Progenitor cell of endocrine pancreas (in vitro differentiated cells): ENCODE measurements around the gene HPSE. TPM values are rescaled to one million over a fixed set of nuclear protein-coding genes. Genes with fewer than 3 reads are reported as not detected.
A peak's percentile ranks its signal among the peaks of the same experiment; 100 is the strongest.

Experiments
- DNase-seq: peaks from one replicate; pipeline ENCODE4 v3.0.0; 2021; ENCODE audit warnings: low spot score; ENCODE audit not compliant: unreplicated experiment
- H3K27ac Mint-ChIP-seq: 2 replicates; pipeline ENCODE4 v1.8.0; 2021; ENCODE audit warnings: mild to moderate bottlenecking, moderate library complexity, mixed read lengths
- H3K27me3 Mint-ChIP-seq: 2 replicates; pipeline ENCODE4 v1.8.0; 2021; ENCODE audit warnings: mixed read lengths
- H3K36me3 Mint-ChIP-seq: 2 replicates; pipeline ENCODE4 v1.8.0; 2022; ENCODE audit warnings: mixed read lengths; ENCODE audit not compliant: insufficient read depth
- H3K4me1 Mint-ChIP-seq: 2 replicates; pipeline ENCODE4 v1.8.0; 2021; ENCODE audit warnings: low read depth, mixed read lengths
- H3K4me3 Mint-ChIP-seq: 2 replicates; pipeline ENCODE4 v1.8.0; 2021; ENCODE audit warnings: low read depth, mild to moderate bottlenecking, moderate library complexity, mixed read lengths
- H3K9me3 Mint-ChIP-seq: 2 replicates; pipeline ENCODE4 v1.8.0; 2021; ENCODE audit warnings: low read depth, mixed read lengths
- total RNA-seq: library from RNA; stranded (reverse); gene quantifications from 2 replicates; pipeline ENCODE4 v1.2.1, GENCODE V29; 2021
- TF ChIP-seq, protein P1 (sequence below): fragments of 200-600 bp; sonication (generic); IDR thresholded peaks from one replicate; pipeline ENCODE4 v1.5.0; 2021; ENCODE audit warnings: antibody characterized with exemption, mild to moderate bottlenecking; ENCODE audit not compliant: unreplicated experiment

Gene HPSE
- total RNA-seq, 1 donor from 2014 or later, result 3.6 TPM

DNA sequence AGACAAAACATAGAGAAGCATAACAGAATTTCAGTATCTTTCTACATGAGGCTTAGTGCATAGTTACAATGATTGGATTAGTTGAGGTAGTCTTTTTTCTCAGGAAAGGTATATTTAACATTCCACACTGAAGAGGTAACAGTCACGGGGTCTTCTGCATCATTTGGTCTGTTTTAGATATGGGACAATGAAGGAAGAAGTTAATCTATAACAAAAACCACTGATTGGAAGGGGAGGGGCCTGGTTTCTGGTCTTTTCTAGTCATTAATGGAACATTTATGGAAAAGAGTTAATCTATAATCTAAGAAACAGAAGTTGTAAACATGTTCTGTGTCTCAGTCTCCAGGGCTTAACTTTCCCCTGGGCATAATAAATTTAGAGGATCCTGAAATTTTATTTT lies 37.3 kb upstream of the HPSE start:
- H3K27ac Mint-ChIP-seq, result peak overlapping the region; percentile 94
- DNase-seq, result no peak
- peaks cover 20% of the 10 kb centered on the region for H3K4me1 Mint-ChIP-seq
- no peaks in the 10 kb centered on the region for H3K27me3 Mint-ChIP-seq
- H3K36me3 Mint-ChIP-seq, result peaks cover under 1% of the 10 kb centered on the region
- no peak overlapping the region for H3K4me3 Mint-ChIP-seq
- TF ChIP-seq, protein P1, sequence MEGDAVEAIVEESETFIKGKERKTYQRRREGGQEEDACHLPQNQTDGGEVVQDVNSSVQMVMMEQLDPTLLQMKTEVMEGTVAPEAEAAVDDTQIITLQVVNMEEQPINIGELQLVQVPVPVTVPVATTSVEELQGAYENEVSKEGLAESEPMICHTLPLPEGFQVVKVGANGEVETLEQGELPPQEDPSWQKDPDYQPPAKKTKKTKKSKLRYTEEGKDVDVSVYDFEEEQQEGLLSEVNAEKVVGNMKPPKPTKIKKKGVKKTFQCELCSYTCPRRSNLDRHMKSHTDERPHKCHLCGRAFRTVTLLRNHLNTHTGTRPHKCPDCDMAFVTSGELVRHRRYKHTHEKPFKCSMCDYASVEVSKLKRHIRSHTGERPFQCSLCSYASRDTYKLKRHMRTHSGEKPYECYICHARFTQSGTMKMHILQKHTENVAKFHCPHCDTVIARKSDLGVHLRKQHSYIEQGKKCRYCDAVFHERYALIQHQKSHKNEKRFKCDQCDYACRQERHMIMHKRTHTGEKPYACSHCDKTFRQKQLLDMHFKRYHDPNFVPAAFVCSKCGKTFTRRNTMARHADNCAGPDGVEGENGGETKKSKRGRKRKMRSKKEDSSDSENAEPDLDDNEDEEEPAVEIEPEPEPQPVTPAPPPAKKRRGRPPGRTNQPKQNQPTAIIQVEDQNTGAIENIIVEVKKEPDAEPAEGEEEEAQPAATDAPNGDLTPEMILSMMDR, result no peak
- peaks cover 6% of the 10 kb centered on the region for H3K9me3 Mint-ChIP-seq

DNA sequence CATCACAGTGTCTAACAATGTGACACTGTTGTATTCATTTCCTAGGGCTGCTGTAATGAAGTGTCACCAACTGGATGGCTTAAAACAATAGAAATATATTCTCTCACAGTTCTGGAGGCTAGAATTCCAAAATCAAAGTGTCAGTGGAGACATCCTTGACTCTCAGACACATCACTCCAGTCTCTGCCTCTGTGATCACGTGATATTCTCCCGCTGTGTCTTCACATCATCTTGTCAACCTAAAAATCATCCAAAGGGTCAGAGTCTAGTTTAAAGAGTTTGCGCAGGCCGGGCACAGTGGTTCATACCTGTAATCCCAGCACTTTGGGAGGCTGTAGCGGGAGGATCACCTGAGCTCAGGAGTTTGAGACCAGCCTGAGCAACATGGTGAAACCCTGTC lies 36.6 kb upstream of the HPSE start:
- Mint-ChIP-seq H3K27ac (peak overlapping the region; percentile 94), H3K4me3 (no peak overlapping the region), H3K4me1 (peaks cover 20% of the 10 kb centered on the region), H3K9me3 (peaks cover 3% of the 10 kb centered on the region), H3K36me3 (no peaks in the 10 kb centered on the region), H3K27me3 (peaks cover 2% of the 10 kb centered on the region)
- TF ChIP-seq, protein P1, result no peak
- no peak for DNase-seq

DNA sequence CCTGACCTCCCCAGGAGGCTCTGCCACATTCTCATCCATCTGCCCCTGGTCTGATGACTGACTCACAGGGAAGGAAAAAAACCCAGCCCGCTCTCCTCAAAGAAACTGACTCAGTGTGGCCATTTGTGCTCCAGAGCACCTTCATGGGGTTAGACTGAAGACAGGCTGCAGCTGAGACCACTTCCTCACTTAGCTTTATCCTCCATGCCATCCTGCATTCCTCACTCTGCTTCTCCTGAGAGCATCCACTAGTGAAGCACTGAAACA lies 35.9 kb upstream of the HPSE start:
- H3K36me3 Mint-ChIP-seq, result no peaks in the 10 kb centered on the region
- no peak overlapping the region for H3K4me3 Mint-ChIP-seq
- no peak for DNase-seq
- H3K27ac Mint-ChIP-seq, result peak overlapping the region; percentile 94
- TF ChIP-seq, protein P1, result no peak
- peaks cover 2% of the 10 kb centered on the region for H3K27me3 Mint-ChIP-seq
- H3K9me3 Mint-ChIP-seq, result no peaks in the 10 kb centered on the region
- peaks cover 20% of the 10 kb centered on the region for H3K4me1 Mint-ChIP-seq

DNA sequence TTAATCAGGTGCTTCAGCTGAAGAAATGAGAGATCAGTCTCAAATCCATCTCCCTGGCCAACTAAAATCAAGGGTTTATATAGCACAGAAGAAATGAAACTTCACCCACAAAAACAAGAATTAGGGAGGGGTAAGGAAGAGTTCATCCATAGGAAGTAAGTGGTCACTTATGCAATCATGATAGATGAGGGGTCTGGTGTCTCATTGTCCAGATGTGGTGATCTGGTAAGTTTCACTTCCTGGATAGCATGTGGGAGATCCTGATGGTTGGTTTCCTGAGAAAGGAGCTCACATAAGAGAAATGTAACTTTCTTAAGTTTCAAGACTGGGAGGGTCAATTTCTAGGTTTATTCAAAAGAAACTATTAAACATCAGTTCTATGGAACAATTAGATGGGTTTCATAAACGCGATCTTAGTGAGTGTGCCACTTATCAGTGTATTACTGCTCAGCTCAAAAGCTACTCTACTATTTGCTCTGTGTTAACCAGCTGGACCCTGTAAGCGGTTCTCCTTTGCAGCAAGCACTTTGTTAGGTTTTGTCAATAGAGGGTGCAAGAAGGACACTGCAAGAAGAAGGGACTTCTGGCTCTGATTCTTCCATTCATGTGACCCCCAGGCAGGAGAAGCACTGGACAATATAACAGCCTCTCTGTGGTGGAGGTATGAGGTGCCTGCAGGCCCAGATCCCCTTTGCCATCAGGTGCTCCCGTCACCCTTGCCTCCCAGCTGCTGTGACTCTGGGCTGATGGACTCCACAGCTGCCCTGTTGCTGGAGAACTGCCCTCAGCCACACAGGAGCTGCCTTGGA lies 35.4 kb upstream of the HPSE start:
- no peak for DNase-seq
- H3K4me1 Mint-ChIP-seq, result peaks cover 22% of the 10 kb centered on the region
- no peaks in the 10 kb centered on the region for H3K9me3 Mint-ChIP-seq
- H3K27ac Mint-ChIP-seq, result peak overlapping the region; percentile 94
- H3K4me3 Mint-ChIP-seq, result no peak overlapping the region
- H3K27me3 Mint-ChIP-seq, result peaks cover 2% of the 10 kb centered on the region
- TF ChIP-seq, protein P1, result no peak
- H3K36me3 Mint-ChIP-seq, result no peaks in the 10 kb centered on the region

DNA sequence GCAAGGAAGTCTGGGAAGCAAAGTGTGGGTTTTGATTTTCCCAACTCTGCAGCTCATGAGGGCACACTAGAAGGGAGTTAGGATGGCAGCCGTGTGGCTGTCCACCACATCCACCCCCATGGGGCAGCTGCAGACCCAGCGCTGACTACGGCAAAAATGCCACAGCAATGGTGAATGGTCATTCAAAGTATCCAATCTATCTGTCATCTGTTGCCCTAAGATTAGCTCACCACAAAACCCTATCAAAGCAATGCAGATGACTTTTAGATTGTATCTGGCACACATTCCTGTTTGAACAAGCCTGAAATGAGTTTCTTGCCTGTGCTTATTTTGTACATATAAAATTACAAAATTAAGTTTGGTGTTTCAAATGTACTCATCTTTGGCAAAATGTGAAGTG lies 29.7 kb upstream of the HPSE start:
- Mint-ChIP-seq H3K4me1 (peaks cover 16% of the 10 kb centered on the region), H3K9me3 (no peaks in the 10 kb centered on the region), H3K4me3 (no peak overlapping the region), H3K36me3 (no peaks in the 10 kb centered on the region), H3K27ac (no peak overlapping the region), H3K27me3 (peaks cover 2% of the 10 kb centered on the region)
- DNase-seq, result no peak
- TF ChIP-seq, protein P1, result no peak
